GM19438 (cell line): Measurements from ENCODE around the gene KRTAP10-8.
"Not testable (repeated sequence)": the region's sequence is repeated elsewhere in the genome, so short reads cannot be mapped to it uniquely, and the experiment has no call there.

Experiments used
- ATAC-seq: cut with Tn5 transposase; IDR thresholded peaks from one replicate; pipeline ENCODE4 v1.9.1; 2021; ENCODE audit warnings: low read depth; ENCODE audit not compliant: unreplicated experiment

Gene KRTAP10-8

GRCh38 chr21:44595524-44595923, 16.4 kb upstream of the KRTAP10-8 start:
- ATAC-seq, result no peak

DNA sequence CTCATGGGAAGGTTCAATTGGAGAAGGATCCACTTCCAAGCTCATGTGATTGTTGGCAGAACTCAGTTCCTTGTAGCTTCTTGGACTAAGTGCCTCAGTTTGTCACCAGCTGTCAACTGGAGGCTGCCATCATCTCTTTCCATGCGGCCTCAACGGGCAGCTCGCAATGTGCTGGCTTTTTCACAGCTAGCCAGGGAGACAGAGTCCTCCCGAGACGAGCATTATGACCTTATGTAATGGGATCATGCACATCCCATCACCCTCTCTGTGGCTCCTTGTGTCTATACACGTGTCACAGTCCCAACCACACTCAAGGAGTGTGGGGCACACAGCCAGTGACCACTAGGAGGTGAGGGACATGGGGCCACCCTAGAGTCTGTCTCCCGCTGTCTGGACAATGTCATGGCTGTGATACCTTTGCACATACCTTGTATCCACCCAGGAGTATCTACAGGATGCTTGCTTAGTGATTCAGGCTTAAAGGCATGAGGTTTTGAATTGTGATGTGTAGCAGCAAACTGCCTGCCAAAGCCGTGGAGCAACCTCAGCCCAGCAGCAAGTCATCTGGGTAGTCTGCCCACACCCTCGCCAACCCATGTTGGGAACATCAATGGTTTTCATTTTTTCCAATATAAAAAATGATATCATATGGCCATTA, 15.7 kb upstream of the KRTAP10-8 start:
- ATAC-seq, result no peak

DNA sequence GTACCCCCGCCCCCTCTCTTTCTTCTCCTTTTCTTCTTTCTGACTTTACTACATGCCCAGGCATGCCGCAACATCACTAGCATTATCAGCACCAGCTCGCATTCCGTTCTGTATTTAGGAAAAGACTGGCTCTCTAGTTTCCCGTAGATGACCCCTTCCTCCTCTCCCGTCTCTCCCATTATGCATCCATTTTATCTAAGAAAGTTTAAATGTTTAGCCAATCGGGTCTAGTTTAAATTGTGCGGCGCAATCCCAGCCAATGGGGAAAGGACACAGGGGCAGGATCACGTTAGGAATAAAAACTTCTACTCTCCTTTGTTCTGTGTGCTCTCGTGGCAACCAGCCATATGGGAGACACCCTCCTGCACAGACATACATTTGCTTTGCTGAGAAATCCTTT, 13.8 kb upstream of the KRTAP10-8 start:
- no peak for ATAC-seq

GRCh38 chr21:44599264-44600029, 12.4 kb upstream of the KRTAP10-8 start:
- no peak for ATAC-seq

DNA sequence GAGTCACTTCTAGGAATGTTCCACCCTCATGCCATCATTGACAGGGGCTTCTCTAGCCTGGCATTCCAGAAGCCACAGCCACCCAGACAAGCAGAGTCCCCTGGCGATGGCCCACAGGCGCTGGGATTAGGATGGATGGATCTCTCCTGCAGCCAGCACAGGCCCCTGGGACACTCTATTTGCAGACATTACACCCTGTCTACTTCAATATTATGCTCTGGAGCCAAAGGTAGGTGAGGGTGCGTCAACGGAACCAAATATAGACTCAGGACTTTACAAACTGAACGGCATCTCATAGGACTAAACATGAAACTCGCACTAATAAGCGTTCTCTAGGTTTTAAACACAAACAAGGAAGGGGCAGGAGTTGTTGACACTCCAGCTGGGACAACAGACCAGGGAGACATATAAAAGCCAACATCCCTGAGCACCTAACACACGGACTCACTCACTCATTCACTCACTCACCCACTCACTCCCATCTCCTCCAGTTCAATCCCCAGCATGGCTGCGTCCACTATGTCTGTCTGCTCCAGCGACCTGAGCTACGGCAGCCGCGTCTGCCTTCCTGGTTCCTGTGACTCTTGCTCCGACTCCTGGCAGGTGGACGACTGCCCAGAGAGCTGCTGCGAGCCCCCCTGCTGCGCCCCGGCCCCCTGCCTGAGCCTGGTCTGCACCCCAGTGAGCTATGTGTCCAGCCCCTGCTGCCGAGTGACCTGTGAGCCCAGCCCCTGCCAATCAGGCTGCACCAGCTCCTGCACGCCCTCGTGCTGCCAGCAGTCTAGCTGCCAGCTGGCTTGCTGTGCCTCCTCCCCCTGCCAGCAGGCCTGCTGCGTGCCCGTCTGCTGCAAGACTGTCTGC, 11.5 kb upstream of the KRTAP10-8 start, which contains the start of gene KRTAP10-7:
TSS of gene KRTAP10-7 (plus strand) at position 480 of the 861 bp plus-strand sequence. CDS start at position 505, 25 bp downstream.
- not testable (repeated sequence) for ATAC-seq

DNA sequence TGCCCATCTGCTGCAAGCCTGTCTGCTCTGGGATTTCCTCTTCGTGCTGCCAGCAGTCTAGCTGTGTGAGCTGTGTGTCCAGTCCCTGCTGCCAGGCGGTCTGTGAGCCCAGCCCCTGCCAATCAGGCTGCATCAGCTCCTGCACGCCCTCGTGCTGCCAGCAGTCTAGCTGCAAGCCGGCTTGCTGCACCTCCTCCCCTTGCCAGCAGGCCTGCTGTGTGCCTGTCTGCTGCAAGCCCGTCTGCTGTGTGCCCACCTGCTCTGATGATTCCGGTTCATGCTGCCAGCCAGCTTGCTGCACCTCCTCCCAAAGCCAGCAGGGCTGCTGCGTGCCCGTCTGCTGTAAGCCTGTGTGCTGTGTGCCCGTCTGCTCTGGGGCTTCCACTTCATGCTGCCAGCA, 10.8 kb upstream of the KRTAP10-8 start:
- not testable (repeated sequence) for ATAC-seq

- no peak for ATAC-seq
Observed at GRCh38 chr21:44601596-44602462, 10.1 kb upstream of the KRTAP10-8 start.

DNA sequence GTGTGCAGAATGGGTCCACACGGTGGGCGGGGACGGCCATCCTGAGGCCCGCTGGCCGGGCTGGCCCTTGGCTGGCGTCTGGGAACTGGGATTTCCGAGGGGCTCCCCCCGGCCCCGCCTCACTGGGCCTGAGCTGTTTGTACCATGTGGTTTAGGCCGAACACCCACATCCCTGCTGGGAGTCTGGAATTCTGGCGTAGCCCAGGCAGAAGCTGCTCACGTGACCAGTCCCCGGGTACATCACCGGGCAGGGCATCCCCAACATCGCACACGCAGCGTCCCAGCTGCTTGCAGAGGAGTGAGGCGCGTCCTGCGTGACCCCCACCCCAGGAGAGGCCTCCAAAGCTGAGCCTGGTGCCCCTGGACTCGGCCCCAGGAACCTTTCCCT, 9.4 kb upstream of the KRTAP10-8 start:
- ATAC-seq, result no peak

- ATAC-seq, result no peak
Observed at GRCh38 chr21:44603109-44603875, 8.6 kb upstream of the KRTAP10-8 start.

GRCh38 chr21:44603911-44604310, 8.0 kb upstream of the KRTAP10-8 start:
- ATAC-seq, result no peak

- no peak for ATAC-seq
Observed at GRCh38 chr21:44606495-44606894, 5.4 kb upstream of the KRTAP10-8 start.

- no peak for ATAC-seq
Observed at GRCh38 chr21:44609193-44609592, 2.7 kb upstream of the KRTAP10-8 start.

DNA sequence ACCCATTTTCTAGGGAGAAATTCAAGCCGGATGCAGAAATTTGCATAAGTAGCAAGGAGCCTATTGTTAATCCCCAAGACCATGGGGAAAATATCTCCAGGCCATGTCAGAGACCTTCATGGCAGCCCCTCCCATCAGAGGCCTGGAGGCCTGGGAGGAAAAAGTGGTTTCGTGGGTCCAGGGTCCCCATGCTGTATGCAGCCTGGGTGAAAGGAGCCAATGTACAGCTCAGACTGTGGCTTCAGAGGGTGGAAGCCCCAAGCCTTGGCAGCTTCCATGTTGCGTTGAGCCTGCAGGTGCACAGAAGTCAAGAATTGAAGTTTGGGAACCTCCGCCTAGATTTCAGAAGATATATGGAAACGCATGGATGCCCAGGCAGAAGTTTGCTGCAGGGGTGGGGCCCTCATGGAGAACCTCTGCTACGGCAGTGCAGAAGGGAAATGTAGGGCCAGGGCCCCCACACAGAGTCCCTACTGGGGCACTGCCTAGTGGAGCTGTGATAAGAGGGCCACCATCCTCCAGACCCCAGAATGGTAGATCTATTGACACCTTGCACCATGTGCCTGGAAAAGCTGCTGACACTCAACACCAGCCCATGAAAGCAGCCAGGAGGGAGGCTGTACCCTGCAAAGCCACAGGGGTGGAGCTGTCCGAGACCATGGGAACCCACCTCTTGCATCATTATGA, 1.6 kb upstream of the KRTAP10-8 start:
- not testable (repeated sequence) for ATAC-seq

DNA sequence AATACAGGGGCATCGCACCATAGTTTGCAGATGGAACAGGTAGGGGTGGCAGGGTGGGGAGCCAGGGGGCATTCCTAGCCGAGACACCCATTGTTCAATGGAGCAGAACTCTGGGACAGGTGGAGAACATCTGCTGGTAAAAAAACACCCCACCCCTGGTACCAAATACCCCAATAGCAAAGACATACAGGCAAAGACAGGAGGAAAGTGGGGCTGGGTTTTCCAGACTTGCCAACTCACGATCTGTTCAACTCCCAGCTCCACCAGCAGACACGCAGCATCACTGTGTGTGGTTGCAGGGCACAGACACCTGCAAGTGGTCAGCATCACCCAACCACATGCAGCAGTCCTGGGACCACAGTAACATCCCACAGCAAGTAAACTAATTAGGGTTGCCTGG, 328 bp upstream of the KRTAP10-8 start:
- ATAC-seq, result no peak

- no peak for ATAC-seq
Observed at GRCh38 chr21:44612669-44613229, 870 bp downstream of the KRTAP10-8 start.

GRCh38 chr21:44613386-44614155, 1.7 kb downstream of the KRTAP10-8 start:
- ATAC-seq, result no peak

- ATAC-seq, result no peak
Observed at GRCh38 chr21:44614161-44614631, 2.3 kb downstream of the KRTAP10-8 start.

DNA sequence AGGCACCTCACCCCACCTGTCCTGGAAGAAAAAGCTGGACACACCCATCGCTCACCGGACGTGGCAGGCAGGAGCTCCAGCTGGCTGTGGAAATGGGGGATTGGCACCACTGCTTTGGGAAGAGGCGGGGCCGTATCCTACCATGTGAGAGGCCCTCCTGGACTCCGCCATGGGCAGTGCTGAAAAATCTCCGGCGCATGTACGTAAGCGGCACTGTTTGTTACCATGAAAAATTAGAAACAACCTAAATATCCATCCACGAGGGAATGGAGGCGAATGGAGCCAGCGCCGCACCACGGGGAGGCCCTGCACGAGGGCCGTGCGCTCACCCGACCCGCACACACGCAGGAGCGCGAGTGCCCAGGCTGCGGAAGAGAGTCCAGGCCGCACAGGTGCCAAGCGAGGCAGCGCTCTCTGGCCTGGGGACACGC, 3.1 kb downstream of the KRTAP10-8 start:
- ATAC-seq, result no peak
